Measurements from ENCODE around the gene KRT12. TPM values are rescaled to one million over a fixed set of nuclear protein-coding genes. Genes with fewer than 3 reads are reported as not detected.
"Not testable (repeated sequence)": the region's sequence is repeated elsewhere in the genome, so short reads cannot be mapped to it uniquely, and the experiment has no call there.

The KRT12 gene
- total RNA-seq, 2 experiments from 2014 or later = not detected

DNA sequence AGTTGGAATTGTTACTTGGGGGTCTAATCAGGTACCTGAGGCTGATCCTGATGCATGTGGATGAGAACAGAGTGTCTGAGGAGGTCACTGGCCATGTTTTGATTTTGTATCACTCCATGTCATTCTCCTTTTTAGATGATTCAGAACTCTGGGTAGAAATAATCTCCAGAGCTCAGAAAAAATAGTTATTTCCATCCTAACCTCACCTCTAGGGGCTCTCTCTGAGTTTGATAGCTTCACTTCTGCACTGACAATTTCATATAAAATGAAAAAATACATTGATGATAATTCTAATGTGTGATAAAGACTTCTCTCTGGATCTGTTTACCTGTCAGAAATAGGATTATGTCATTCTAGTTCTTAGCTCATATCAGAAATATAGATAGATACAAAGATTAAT, 6.2 kb upstream of the KRT12 start:
- Mint-ChIP-seq H3K4me1 (no peaks in the 10 kb centered on the region), H3K9me3 (no peaks in the 10 kb centered on the region), H3K4me3 (no peak overlapping the region), H3K27ac (no peak overlapping the region), H3K27me3 (peaks cover 27% of the 10 kb centered on the region), H3K36me3 (ENCODE audit: low read depth) (no peaks in the 10 kb centered on the region)
- POLR2A ChIA-PET = no interaction called here
- CTCF ChIA-PET = no interaction called here
- DNase-seq = no peak

GRCh38 chr17:40872416-40872815, 5.4 kb upstream of the KRT12 start:
- no peak overlapping the region for H3K27ac Mint-ChIP-seq
- H3K9me3 Mint-ChIP-seq = no peaks in the 10 kb centered on the region
- no peaks in the 10 kb centered on the region for H3K4me1 Mint-ChIP-seq
- H3K36me3 Mint-ChIP-seq (ENCODE audit: low read depth) = no peaks in the 10 kb centered on the region
- CTCF ChIA-PET = no interaction called here
- peaks cover 28% of the 10 kb centered on the region for H3K27me3 Mint-ChIP-seq
- no peak for DNase-seq
- no peak overlapping the region for H3K4me3 Mint-ChIP-seq
- POLR2A ChIA-PET = no interaction called here

DNA sequence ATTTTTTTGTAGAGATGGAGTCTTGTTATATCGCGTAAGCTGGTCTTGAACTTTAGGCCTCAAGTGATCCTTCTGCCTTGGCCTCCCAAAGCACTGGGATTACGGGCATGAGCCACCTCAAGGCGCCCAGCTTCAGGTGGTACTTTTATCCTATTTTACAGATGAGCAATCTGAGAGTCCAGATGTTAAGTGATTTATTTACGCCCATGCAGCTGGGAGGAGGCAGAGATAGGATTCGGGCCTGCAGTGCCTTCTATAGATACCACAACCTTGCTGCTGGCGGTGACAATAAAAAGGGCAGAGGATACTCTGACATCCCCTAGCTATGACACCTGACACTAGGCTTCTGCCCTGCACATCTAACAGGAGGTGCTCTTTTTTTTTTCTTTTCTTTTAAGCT, 4.3 kb upstream of the KRT12 start:
- no peaks in the 10 kb centered on the region for H3K36me3 Mint-ChIP-seq (ENCODE audit: low read depth)
- ChIA-PET POLR2A (interaction anchor here (0.5 kb wide), 1 partner anchor 222 kb away, joined by 3 read pairs; no protein-coding TSS in a partner anchor), CTCF (interaction anchor here (1.0 kb wide), 1 partner anchor 792 kb away, joined by 3 read pairs; no protein-coding TSS in a partner anchor)
- no peak for DNase-seq
- no peak overlapping the region for H3K27ac Mint-ChIP-seq
- peaks cover 28% of the 10 kb centered on the region for H3K27me3 Mint-ChIP-seq
- no peak overlapping the region for H3K4me3 Mint-ChIP-seq
- H3K9me3 Mint-ChIP-seq = no peaks in the 10 kb centered on the region
- no peaks in the 10 kb centered on the region for H3K4me1 Mint-ChIP-seq

GRCh38 chr17:40870136-40870535, 3.1 kb upstream of the KRT12 start:
- H3K36me3 Mint-ChIP-seq (ENCODE audit: low read depth) = no peaks in the 10 kb centered on the region
- H3K27ac Mint-ChIP-seq = no peak overlapping the region
- POLR2A ChIA-PET = no interaction called here
- no peak for DNase-seq
- H3K9me3 Mint-ChIP-seq = no peaks in the 10 kb centered on the region
- CTCF ChIA-PET = no interaction called here
- peaks cover 24% of the 10 kb centered on the region for H3K27me3 Mint-ChIP-seq
- H3K4me1 Mint-ChIP-seq = no peaks in the 10 kb centered on the region
- H3K4me3 Mint-ChIP-seq = no peak overlapping the region

- ChIA-PET CTCF (no interaction called here), POLR2A (no interaction called here)
- Mint-ChIP-seq H3K4me3 (no peak overlapping the region), H3K27me3 (peaks cover 15% of the 10 kb centered on the region), H3K4me1 (no peaks in the 10 kb centered on the region), H3K36me3 (ENCODE audit: low read depth) (no peaks in the 10 kb centered on the region), H3K27ac (no peak overlapping the region), H3K9me3 (no peaks in the 10 kb centered on the region)
- no peak for DNase-seq
These were observed 2.2 kb downstream of the KRT12 start for GRCh38 chr17:40864661-40865390.

- no peak for DNase-seq
- Mint-ChIP-seq H3K27ac (no peak overlapping the region), H3K9me3 (no peaks in the 10 kb centered on the region), H3K27me3 (peaks cover 14% of the 10 kb centered on the region), H3K36me3 (ENCODE audit: low read depth) (no peaks in the 10 kb centered on the region), H3K4me1 (no peaks in the 10 kb centered on the region), H3K4me3 (no peak overlapping the region)
- CTCF ChIA-PET = no interaction called here
- POLR2A ChIA-PET = no interaction called here
These were observed 3.9 kb downstream of the KRT12 start for GRCh38 chr17:40862985-40863733.

DNA sequence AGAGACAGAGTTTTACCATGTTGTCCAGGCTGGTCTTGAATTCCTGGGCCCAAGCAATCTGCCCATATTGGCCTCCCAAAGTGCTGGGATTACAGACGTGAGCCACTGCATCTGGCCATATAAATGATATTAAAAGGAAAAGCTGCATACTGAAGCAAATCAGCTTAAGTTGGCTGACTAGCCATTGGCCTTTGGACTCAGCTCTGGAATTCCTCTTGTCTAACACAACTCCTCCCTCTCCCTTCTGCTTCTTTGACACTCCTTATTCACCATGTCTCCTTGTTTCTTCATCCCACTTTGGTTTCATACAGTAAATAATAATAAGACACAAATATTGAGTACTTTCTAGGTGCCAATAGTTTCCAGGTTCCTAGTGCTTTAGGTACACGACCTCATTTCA, 7.5 kb downstream of the KRT12 start:
- no peak overlapping the region for H3K4me3 Mint-ChIP-seq
- peaks cover 2% of the 10 kb centered on the region for H3K4me1 Mint-ChIP-seq
- CTCF ChIA-PET = interaction anchor here (2.3 kb wide), 1 partner anchor 803 kb away, joined by 7 read pairs; no protein-coding TSS in a partner anchor
- no peak overlapping the region for H3K27ac Mint-ChIP-seq
- POLR2A ChIA-PET = no interaction called here
- no peaks in the 10 kb centered on the region for H3K36me3 Mint-ChIP-seq (ENCODE audit: low read depth)
- H3K27me3 Mint-ChIP-seq = peaks cover 11% of the 10 kb centered on the region
- H3K9me3 Mint-ChIP-seq = no peaks in the 10 kb centered on the region
- no peak for DNase-seq

GRCh38 chr17:40858667-40859066, 8.4 kb downstream of the KRT12 start:
- H3K27ac Mint-ChIP-seq; POLR2A ChIA-PET; DNase-seq; H3K36me3 Mint-ChIP-seq (ENCODE audit: low read depth); H3K4me3 Mint-ChIP-seq; H3K4me1 Mint-ChIP-seq; H3K9me3 Mint-ChIP-seq: not testable (repeated sequence)
- CTCF ChIA-PET = interaction anchor here (2.3 kb wide), 1 partner anchor 804 kb away, joined by 7 read pairs; no protein-coding TSS in a partner anchor
- H3K27me3 Mint-ChIP-seq = peaks cover 11% of the 10 kb centered on the region

GRCh38 chr17:40857535-40857934, 9.5 kb downstream of the KRT12 start:
- DNase-seq = no peak
- Mint-ChIP-seq H3K36me3 (ENCODE audit: low read depth) (no peaks in the 10 kb centered on the region), H3K4me1 (peaks cover 2% of the 10 kb centered on the region), H3K27ac (no peak overlapping the region), H3K9me3 (no peaks in the 10 kb centered on the region), H3K4me3 (no peak overlapping the region), H3K27me3 (peaks cover 16% of the 10 kb centered on the region)
- ChIA-PET POLR2A (no interaction called here), CTCF (interaction anchor here (2.4 to 2.6 kb wide), 2 partner anchors 691 to 806 kb away, joined by 14 to 18 read pairs; no protein-coding TSS in a partner anchor)

- Mint-ChIP-seq H3K36me3 (ENCODE audit: low read depth) (no peaks in the 10 kb centered on the region), H3K4me1 (peaks cover 2% of the 10 kb centered on the region), H3K9me3 (no peaks in the 10 kb centered on the region), H3K27ac (no peak overlapping the region), H3K4me3 (no peak overlapping the region), H3K27me3 (peaks cover 20% of the 10 kb centered on the region)
- CTCF ChIA-PET = no interaction called here
- no peak for DNase-seq
- POLR2A ChIA-PET = no interaction called here
These were observed 12.7 kb downstream of the KRT12 start for GRCh38 chr17:40854175-40854814.

DNA sequence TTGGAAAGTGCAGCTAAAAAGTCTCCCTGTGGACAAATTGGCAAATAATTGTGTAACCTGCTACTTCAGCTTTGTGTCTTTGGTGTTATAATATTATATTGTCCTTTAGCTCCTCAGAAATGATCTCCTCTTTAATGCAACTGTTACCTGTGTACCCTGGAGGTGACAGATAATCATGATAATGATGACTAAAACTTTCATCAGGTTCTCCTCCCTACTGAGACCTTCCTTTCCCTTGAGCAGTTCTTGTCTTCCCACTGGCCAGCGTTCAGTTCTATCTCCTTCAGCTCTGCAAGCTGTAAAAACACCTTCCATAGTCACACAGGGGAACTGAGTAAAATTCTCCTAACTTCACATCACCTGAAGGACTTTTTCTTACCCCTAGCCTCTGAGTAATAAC, 14.7 kb downstream of the KRT12 start:
- ChIA-PET POLR2A (no interaction called here), CTCF (no interaction called here)
- Mint-ChIP-seq H3K9me3 (no peaks in the 10 kb centered on the region), H3K27ac (no peak overlapping the region), H3K4me3 (no peak overlapping the region), H3K27me3 (peaks cover 24% of the 10 kb centered on the region), H3K4me1 (peaks cover 2% of the 10 kb centered on the region), H3K36me3 (ENCODE audit: low read depth) (no peaks in the 10 kb centered on the region)
- DNase-seq = no peak

- no peak for DNase-seq
- Mint-ChIP-seq H3K4me3 (no peak overlapping the region), H3K27me3 (peaks cover 33% of the 10 kb centered on the region), H3K9me3 (no peaks in the 10 kb centered on the region), H3K4me1 (no peaks in the 10 kb centered on the region), H3K27ac (no peak overlapping the region), H3K36me3 (ENCODE audit: low read depth) (no peaks in the 10 kb centered on the region)
- ChIA-PET POLR2A (no interaction called here), CTCF (no interaction called here)
These were observed 16.6 kb downstream of the KRT12 start for GRCh38 chr17:40850293-40850972.

DNA sequence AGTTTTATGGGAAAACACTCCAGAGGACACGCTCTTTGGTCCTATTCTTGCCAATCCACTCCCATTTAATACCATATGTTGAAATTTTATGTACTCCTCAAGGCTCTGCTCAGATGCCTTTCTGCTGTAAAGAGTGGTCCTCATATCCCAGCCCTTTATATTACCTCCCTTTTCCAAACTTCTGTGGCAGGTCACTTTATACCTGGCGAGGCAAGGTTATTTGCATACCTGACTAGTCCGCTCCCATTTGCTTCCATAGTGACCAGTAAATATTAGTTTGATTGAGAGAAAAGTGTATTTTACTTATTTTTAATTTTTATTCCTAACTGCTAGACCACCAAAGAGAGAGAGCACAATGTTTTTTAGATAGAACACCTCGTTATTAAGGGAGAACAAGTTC, 17.3 kb downstream of the KRT12 start:
- no peaks in the 10 kb centered on the region for H3K4me1 Mint-ChIP-seq
- H3K4me3 Mint-ChIP-seq = no peak overlapping the region
- no peak for DNase-seq
- H3K27ac Mint-ChIP-seq = no peak overlapping the region
- ChIA-PET CTCF (no interaction called here), POLR2A (no interaction called here)
- H3K9me3 Mint-ChIP-seq = no peaks in the 10 kb centered on the region
- H3K27me3 Mint-ChIP-seq = peaks cover 40% of the 10 kb centered on the region
- H3K36me3 Mint-ChIP-seq (ENCODE audit: low read depth) = no peaks in the 10 kb centered on the region

All from activated CD4-positive, alpha-beta memory T cell treated with anti-CD3 and anti-CD28 coated beads, Interleukin-2, amount 10 ng/mL, durations not matched to agents 7 days and 5 days (primary cell).